GM18870 (cell line): ENCODE results near the gene TEX30.

Experiments used
- ATAC-seq: cut with Tn5 transposase; IDR thresholded peaks from one replicate; pipeline ENCODE4 v1.9.1; 2021; ENCODE audit warnings: moderate library complexity; ENCODE audit not compliant: unreplicated experiment

TEX30 gene

DNA sequence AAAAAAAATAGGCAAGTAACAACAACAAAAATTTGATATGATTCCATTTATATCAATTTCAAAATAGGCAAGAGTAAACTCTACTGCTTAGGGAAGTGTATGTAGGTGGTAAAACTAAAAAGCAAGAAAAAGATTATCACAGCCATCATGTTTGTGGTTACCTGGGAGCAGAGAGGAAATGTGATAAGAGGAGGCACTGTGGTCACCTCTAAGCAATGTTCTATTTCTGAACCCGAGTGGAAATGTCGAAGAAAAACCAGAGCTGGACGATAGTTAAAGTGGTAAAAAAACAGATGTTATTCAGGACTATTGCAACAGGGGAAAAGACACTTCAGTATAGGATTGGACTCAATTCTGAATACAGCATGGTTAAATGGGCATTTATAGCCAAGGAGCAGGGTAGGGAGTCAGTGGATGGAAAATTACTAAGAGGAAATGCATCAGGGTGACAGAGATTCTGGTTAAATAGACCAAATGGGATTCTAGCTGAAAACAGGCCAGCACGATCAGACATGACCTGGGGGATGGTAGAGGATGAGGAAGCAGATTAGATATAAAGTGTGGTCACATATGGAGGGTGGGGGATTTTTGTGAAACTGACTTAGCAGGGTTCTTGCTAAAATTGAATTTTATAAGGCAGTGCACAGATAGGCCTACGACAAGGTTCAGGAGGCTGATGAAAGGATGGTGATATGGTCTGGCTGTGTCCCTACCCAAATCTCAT is 6.0 kb upstream of the TEX30 start:
- peak; percentile 47 for ATAC-seq

DNA sequence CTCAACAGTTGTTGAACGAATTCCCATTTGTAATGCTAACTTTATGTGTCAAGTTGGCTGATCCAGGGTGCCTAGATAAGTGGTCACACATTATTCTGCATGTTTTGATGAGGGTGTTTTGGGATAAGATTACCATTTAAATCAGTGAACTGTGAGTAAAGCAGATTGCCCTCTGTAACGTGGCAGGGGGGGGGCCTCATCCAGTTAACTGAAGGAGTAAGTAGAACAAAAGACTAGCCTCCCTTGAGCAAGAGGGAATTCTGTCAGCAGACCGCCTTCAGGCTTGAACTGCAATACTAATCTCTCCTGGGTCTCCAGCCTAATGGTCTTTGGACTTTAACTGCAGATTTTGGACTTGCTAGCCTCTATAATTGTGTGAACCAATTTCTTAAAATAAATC is 4.2 kb upstream of the TEX30 start:
- no peak for ATAC-seq

DNA sequence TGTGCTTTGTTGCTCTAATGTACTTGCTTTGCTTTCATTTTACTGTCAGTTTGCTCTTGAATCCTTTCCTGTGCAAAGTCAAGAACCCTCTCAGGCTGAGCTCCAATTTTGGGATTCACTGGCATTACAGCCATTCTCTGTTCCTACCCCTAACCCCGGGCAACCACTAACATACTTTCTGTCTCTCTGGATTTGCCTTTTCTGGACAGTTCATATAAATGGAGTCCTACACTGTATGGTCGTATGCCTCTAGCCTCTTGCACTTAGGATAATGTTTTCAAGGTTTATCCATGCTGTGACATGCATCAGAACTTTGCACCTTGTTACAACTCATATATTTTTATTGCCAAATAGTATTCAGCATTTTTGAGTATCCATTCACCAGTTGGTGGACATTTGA is 2.7 kb upstream of the TEX30 start:
- no peak for ATAC-seq

DNA sequence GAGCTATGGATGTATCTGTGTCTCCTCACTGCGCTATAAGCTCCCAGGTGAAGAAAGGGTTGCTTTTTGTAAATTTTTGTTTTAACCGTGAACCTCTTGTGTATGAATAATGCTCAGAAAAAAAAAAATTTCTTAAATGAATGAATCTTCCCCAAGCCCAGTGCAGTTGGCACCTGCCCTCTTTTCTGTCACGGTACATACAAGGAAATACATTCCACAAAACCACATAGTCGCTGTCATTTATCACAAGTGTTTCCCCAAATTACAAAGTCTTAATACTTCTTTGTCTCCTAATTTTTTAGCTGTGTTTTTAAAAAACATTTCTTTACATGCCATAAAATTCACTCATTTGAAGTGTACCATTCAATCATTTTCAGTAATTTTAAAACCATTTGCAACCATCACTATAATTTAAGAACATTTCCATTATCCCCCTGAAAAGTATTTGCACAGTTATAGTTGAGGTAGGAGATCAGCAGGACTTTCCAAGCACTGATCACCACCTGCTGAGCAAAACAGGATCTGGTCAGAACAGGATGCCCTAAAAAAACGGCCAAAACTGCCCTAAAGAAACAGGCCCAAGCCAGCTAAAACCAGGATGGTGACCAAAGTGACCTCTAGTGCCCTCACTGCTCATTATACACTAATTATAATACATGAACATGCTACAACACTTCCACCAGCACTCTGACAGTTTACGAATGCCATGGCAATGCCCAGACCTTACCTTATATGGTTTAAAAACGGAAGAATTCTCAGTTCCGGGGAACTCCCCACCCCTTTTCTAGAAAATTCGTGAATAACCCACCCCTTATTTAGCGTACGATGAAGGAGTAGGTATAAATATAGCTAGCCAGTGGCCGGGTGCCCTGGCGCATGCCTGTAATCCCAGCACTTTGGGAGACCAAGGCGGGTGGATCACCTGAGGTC is 1.3 kb upstream of the TEX30 start:
- ATAC-seq, result no peak

DNA sequence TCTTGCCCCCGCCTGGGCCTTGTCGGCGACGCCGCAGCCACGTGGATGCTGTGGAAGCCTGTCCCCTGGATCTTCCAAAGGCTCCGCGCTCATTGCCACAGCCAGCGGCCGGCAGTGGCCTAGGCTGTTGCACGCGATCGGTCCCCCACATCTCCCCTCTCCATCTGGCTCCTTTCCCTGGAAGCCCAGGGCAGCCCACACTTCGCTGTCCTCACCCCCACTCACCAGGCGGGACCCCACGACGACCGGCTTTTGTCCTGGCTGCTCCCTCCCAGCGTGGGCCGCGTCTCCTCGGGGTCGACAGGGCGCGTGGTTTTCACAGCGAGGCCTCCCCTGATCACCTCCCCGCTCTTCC is 605 bp upstream of the TEX30 start:
- ATAC-seq, result no peak

DNA sequence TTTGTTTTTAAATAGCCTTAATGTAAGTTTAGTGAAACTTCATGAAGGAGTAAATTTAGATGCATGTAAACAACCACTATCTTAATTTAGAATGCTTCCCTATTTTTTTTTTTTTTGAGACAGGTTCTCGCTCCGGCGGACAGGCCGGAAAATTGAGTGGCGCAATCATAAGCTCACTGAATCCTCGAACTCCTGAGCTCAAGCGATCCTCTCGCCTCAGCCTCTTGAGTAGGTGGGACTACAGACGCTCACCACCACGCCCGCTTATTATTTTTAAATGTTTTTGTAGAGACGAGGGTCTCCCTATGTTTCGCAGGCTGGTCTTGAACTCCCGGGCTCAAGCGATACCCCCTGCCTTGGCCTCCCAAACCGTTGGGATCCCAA is 1.6 kb downstream of the TEX30 start:
- no peak for ATAC-seq

DNA sequence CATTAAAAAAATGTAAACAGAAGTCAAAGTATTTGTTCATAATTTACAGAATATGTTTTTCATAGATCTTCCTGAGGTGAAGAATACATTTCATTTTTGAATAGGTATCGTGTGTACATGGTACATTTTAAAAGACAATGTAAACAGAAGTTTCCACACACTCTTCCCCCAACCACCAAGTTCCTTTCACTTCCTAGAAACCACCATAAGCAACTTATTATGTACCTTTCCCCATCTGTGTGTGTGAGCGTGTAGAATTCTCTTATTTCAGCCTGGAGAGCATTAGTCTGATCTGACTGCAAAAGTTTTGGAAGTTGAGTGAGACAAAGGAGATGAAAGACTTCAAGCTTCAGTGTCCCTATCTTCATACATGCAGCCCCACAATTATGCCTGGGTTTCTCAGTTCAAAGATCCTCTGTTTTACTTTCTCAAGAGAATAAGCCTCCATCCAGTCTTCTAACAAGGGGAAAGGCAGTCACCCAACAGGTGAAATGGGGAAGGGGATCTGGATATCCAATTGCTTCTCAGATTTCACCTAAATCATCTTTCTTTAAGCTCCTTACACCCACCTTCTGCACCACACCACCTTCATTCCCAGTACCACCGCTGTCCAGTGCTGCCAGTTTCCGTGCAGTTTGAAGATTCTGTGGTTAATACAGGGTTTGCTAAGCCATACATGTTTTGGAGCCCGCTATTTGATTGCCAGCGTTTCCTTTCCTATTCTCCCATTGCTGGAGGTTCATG is 2.1 kb downstream of the TEX30 start:
- no peak for ATAC-seq

DNA sequence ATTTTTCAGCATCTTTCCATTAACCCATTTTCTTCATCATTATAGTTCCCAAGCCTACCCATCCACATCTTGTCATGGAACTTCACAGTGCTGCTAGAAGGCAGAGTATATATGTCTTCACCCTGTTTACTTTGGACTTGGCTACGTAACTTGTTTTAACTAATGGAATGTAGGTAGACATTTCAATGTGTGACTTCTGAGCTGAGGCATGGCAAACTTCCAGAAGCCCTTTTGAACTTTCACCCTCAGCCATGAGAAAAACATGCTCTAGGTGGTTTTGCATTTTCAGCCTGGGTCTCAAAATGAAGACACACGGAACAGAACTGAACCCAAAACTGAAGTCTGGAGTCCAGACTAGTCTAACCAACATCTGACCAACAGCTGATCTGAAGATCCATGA is 3.2 kb downstream of the TEX30 start:
- ATAC-seq, result no peak

DNA sequence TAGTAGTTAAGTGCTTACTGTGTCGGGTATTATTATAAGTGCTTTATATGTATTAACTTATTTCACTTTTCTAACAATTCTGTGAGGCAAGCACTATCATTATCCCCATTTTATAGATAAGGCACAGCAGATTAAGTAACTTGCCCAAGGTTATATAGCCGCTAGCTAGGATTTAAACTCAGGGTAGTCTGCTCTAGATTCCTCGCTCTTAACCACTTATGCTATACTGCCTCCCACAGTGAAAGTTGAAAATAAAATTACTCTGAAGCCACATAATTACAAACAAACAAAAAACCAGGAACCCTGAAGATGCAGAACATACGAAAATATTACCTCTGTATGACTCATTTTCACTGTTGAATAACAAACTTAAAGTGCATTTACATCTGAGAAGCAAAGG is 3.9 kb downstream of the TEX30 start:
- no peak for ATAC-seq

DNA sequence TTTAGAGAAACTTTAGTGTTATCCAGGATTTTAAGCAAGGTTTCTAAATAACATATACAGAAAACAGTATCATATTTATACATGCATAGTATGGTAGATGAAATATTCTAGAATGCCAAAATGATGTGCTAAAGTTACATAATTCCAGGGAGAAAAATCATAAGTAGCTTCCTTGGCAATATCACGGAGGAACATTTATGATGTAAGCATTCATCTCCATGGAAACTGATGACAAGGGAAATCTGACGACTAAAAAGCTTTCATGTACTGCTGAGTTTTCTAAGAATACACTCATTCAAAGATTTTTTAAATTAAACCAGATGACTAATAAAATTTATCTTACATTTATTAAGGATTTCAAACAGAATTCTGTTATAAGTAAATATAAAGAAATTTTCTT is 4.7 kb downstream of the TEX30 start:
- no peak for ATAC-seq

DNA sequence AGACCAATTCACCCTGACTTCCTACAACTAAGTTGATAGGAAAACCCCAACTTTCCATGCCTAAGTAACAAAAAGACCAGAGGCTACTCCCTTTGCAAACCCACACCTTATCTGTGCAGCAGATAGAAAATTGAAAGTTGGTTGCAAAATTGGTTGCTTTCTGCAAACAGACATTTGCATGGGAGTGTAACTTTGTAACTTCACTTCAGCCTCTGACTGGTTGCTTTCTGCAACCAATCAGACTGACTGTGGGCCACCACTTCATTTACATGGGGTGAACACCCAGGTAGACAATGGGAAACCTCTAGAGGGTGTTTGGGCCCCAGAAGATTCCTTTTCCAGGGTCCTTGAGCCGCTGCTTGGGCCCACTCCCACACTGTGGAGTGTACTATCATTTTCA is 9.8 kb downstream of the TEX30 start:
- no peak for ATAC-seq

DNA sequence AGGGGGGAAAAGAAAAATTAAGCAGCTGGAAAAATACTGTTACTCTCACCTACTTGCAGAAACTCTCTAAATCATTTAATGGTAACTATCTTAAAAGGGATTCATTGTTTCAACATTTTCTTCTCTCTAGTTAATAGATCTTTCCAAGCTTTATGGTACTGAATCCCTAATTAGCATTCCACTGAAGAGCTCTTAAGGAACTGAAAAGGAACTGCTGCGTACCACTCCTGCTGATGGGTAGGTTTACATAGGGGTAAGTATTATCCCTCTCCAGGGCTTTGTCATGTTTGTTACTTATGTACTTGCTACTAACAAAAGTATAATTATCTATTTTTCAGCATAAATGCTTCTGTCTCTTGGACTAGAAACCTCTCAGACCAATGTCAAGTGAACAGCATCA is 12.5 kb downstream of the TEX30 start:
- ATAC-seq, result no peak

DNA sequence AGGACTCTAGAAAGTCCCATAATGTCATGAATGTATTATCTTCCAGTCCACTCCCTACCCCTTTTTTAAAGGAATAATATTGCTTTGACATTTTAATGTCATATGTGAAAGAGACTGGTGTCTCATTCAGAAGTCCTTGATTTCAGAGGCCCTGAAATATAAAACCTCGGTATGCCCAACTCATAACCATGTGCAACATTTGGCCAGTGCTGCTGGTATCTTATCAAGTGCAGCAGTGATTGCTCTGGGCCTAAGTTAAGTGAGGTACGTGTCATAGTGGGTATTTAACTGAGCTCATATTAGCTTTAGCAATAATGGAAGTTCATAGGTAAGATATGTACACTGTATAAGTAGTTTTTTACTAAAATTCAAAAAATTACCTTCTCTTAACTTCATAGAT is 14.7 kb downstream of the TEX30 start:
- ATAC-seq, result no peak

DNA sequence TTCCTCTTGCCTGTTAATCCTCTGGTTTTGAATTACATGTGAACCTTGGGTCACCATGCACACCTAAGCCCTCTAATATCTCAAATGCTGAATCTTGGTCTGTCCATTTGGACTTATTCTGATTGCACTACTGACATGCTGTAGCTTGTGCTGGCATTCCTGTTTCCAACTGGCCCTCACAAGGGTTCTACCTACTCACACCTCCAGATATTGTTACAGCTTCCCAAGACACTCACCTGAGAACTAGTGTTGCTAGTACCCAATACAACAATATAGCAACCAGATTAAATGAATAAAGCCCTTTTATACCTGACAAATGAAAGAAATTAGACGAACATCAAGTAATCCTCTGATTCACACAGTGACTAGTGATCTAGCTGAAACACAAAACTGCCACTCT is 16.6 kb downstream of the TEX30 start:
- no peak for ATAC-seq

DNA sequence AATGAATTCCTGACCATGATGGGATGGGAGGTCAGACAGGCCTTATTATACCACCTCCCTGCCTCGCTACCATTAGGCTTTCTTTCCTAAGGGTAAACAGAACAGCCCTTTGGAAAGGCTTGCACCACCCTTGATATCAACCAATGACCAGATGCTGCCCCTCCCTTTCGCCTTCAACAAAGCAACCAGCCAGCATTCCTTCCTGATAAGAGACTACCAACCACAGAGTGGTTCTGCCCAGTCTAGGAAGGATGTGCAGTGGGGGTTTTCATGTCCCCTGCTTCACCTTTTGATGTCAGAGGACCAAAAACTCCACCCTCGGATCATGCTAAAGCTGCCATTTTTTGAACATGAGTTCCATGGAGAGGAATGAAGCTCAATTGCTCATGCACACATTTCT is 21.7 kb downstream of the TEX30 start:
- no peak for ATAC-seq

DNA sequence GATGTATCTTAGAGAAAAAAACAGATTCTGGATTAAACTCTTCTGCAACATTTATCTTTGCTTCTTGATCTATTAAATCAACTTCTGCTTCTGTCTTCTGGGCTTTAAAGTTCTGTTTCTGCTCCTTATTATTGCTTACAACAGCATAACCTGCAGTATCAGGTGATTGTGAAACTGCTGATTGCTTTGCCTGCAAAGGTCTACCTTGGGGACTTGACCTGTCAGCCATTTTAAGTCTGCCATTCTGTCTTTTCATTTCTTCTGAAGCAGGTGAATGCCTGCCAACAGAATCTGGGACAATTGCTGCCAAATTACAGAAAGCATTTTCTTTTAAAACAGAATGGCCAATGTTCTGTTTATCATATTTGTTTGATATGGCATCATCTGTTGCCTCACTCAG is 31.1 kb downstream of the TEX30 start:
- no peak for ATAC-seq

DNA sequence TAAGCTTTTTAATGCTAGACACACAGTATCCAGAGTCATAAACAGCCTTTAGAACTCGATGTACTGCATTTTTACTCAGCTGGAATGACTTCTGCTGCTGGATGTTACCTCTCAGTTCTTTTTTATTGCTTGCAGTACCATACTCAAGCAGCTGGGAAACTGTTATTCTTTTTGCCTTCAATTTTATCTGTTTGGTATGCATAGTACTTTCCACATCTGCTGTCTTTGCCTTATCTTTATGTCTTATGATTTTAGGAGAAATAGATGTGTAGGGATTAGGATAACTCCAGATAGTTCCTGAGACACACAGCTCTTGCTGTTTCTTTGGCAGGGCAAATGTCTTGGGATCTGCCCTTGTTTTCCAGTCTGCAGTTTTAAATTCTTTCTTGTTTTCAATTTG is 31.5 kb downstream of the TEX30 start:
- ATAC-seq, result no peak

DNA sequence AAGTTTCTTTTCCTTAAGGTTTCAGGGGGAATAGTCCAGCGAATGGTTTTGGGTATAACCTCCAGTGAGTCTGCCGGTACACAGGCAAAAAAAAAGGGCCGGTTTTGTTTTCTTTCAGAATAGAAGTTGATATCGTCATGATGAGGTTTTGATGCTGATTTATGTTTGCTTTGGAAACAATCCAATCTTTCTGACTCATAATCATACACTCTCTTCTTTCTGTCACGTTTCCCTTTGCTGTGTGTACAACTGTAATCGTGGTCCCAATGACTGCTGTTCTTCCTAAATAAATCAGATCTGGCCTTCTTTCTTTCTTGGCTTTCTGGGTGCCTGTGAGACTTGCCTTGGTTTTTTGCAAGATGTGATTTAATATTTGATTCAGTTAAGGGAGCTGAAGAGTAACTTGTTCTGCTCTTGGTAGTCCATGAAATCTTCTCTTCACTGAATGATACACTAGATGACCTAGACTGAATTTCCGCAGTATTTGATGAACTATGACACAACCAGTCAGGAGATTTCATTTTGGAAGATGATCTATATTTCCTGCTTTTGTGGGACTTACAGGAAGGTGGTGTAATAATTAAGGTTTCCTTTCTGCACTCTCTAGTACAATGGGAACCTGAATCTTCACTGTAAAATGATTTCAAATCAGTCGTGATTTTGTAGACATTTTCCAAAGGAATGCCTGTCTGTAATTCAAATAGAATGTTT is 43.9 kb downstream of the TEX30 start:
- ATAC-seq, result no peak

DNA sequence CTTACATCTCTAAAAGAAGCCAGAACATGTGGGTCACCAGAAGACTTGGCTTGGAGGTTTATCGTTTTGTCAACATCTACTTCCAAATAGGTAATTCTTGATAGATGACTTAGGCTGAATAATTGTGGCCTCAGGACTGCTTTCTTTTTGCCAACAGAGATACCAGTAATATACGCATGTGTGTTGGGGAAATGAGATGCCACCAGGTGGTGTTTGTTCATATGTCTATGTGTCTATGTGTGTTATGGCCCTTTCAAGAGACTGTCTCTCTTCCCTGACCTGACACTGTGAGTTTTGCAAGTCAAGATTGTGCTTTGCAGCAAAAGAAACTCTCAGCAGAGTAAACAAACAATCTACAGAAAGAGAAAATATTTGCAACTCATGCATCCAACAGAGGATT is 47.2 kb downstream of the TEX30 start:
- no peak for ATAC-seq

DNA sequence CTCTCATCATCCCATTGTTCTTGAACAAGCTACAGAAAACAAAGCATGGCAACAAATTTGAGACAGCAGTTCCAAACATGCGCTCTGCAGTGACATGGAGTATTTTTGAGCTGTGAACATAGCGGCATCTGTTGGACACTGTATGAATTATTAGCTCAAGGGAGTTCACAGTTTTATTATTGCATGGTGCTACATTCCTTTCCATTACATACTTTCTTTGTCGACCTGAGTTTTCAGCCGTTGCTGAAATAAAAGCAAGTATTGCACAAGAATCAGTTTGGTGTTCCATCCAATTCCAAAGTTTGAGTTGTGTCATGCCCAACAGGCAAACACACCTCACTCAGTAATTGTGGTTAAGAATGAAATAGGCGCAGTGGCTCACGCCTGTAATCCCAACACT is 48.7 kb downstream of the TEX30 start:
- ATAC-seq, result no peak

DNA sequence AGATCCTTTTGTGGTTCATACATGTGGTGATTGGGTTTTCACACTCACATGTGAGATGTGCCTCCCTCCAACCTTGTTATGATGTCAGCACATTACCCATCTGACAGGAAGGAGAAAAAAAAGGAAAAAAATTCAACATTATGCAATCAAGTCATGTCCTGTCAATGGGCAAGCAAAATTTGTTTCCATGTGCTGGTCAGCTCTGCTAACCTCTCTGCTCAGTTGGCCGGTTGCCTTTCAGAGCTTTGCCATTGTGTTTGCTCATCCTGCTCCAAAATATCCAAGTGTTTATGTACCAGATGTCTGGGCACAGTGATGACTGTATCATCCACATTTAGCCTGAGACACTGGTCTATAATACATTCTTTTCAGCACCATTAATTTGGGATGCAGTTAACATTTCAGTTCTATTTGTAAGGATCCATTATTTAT is 51.8 kb downstream of the TEX30 start:
- ATAC-seq, result no peak
